Measurements from ENCODE around the gene VOPP1. TPM values are rescaled to one million over a fixed set of nuclear protein-coding genes. Genes with fewer than 3 reads are reported as not detected.

The VOPP1 gene
- total and polyA plus RNA-seq, 10 of the 15 experiments (the other 5 are each of a cell fraction or from before 2014, with no cell fraction given): 32.8 to 206 (median 129) TPM

DNA sequence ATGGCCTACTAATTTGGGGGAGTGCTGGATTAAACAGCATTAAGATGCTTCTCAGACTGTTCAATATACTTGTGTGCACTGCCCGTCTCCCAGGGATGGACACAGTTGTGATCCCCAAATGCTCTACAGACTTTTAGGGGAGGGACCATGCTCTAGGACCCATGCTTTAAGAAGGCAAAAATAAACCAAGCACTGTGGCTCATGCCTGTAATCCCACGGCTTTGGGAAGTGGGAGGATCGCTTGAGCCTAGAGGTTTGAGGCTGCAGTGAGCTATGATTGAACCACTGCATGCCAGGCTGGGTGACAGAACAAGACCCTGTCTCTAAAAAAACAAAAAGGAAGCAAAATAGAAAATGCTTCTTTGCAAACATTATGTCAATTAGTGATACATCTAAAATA is 102.6 kb downstream of the VOPP1 start (continued):
- no peak for TF ChIP-seq NR2C1 (IDR thresholded peaks at IDR 0.05)

DNA sequence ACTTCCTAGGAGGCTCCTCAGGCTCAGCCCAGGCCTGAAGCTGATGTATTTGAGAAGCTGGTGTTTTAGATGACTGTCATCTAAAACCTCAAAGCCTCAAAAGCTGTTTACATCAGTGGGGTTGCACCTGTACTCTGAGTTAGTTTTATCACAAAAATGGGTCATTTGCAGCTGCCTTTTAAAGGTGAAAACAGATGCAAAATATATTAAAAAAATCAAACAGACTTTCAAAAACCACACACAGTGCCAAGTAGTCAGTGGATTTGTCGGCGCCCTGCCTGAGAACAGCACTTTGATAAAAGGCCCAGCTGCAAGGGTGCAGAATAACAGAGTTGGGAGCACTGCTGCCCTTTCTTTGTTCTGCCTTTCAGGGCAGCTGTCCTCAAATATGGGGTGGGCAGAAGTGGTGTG is 103.0 kb downstream of the VOPP1 start:
- Histone ChIP-seq H3K9ac (ENCODE audit: control insufficient read depth, insufficient read depth, low read length) (no peak overlapping the region), H4K20me1 (ENCODE audit: control insufficient read depth, insufficient read depth) (no peaks in the 10 kb centered on the region), H3K79me2 (ENCODE audit: control insufficient read depth, insufficient read depth, low read length) (no peaks in the 10 kb centered on the region), H3K27ac (ENCODE audit: control insufficient read depth, insufficient read depth) (no peak overlapping the region), H3K36me3 (ENCODE audit: control insufficient read depth in 2 of 2, insufficient read depth in 2 of 2, low read length in 1 of 2) (peaks cover 11 to 29% of the 10 kb centered on the region in 2 experiments), H3K4me2 (ENCODE audit: control insufficient read depth, insufficient read depth) (no peak overlapping the region), H3K4me1 (ENCODE audit: control insufficient read depth, insufficient read depth, low read length) (no peaks in the 10 kb centered on the region), H2AFZ (ENCODE audit: control insufficient read depth, low read depth, low read length) (no peak overlapping the region), H3K27me3 (replicated peaks in 1 of 2; ENCODE audit: control insufficient read depth in 2 of 2, insufficient read depth in 2 of 2, low read length in 1 of 2) (no peaks in the 10 kb centered on the region), H3K4me3 (no peak overlapping the region), H3K9me3 (replicated peaks; ENCODE audit: control insufficient read depth, insufficient read depth, low read length) (peaks cover 10% of the 10 kb centered on the region)
- ChIA-PET RAD21 (ENCODE audit: unreplicated experiment) (no interaction called here), POLR2A (no interaction called here), SMC1A (ENCODE audit: uncharacterized antibody, unreplicated experiment) (interaction anchor here (1.1 to 3.7 kb wide), 4 partner anchors 10 to 95 kb away, joined by 3 to 11 read pairs (median 7); no protein-coding TSS in a partner anchor), CTCF (interaction anchor here (1.1 kb wide), 1 partner anchor 10 kb away, joined by 5 read pairs; no protein-coding TSS in a partner anchor)
- WGBS (ENCODE audit: insufficient coverage, insufficient replicate concordance, low lambda C conversion rate, missing lambda C conversion rate): 97% methylated on average over 2 of the region's 2 CpGs
- no peak for ATAC-seq
- FAIRE-seq: no peak
- TF ChIP-seq MYB (IDR thresholded peaks at IDR 0.05; ENCODE audit: borderline replicate concordance, low read depth, low read length): no peak
- TF ChIP-seq, protein P1, sequence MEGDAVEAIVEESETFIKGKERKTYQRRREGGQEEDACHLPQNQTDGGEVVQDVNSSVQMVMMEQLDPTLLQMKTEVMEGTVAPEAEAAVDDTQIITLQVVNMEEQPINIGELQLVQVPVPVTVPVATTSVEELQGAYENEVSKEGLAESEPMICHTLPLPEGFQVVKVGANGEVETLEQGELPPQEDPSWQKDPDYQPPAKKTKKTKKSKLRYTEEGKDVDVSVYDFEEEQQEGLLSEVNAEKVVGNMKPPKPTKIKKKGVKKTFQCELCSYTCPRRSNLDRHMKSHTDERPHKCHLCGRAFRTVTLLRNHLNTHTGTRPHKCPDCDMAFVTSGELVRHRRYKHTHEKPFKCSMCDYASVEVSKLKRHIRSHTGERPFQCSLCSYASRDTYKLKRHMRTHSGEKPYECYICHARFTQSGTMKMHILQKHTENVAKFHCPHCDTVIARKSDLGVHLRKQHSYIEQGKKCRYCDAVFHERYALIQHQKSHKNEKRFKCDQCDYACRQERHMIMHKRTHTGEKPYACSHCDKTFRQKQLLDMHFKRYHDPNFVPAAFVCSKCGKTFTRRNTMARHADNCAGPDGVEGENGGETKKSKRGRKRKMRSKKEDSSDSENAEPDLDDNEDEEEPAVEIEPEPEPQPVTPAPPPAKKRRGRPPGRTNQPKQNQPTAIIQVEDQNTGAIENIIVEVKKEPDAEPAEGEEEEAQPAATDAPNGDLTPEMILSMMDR (IDR thresholded peaks at IDR 0.05 in 2 of 3, conservative IDR thresholded peaks at IDR 0.05 in 1 of 3; ENCODE audit: control insufficient read depth in 2 of 3, extremely low read depth in 1 of 3, insufficient read depth in 1 of 3, low read depth in 3 of 3, low read length in 3 of 3): no peak
- TF ChIP-seq EP300 (IDR thresholded peaks at IDR 0.05; ENCODE audit: borderline replicate concordance in 1 of 2, control insufficient read depth in 1 of 2, low read depth in 2 of 2, low read length in 2 of 2): no peak
- TF ChIP-seq ZNF207 (IDR thresholded peaks at IDR 0.05; ENCODE audit: borderline replicate concordance): no peak
- DNase-seq (ENCODE audit: low read depth, low spot score): no peak
- no TSS peak for BruUV-seq (replicated peaks)
- in situ Hi-C loops (cut with MboI): no loop called here
- intact Hi-C loops (cut with micrococcal nuclease; ENCODE audit: unreplicated experiment): no loop called here
